LHCN-M2 (cell line): Measurements from ENCODE around the gene GRPEL2. TPM values are rescaled to one million over a fixed set of nuclear protein-coding genes. Genes with fewer than 3 reads are reported as not detected.

Experiments
- DNase-seq: peaks from one replicate; pipeline ENCODE4 v3.0.0-alpha.2; 2012; ENCODE audit warnings: low read depth
- polyA plus RNA-seq: library from polyadenylated mRNA; unstranded; fragments of >200 nt; gene quantifications from one replicate; pipeline ENCODE4 v1.2.1, GENCODE V29; 2012; ENCODE audit warnings: missing spikeins
- total RNA-seq: library from RNA; depleted of rRNA; stranded (reverse); fragments of >200 nt; gene quantifications from 2 replicates; pipeline ENCODE4 v1.2.3, GENCODE V29; 2014; rRNA removed

Gene GRPEL2
- 13.9 and 16.8 TPM in 2 replicates for total RNA-seq
- polyA plus RNA-seq, result 3.4 TPM

- peak; percentile 97 for DNase-seq
Observed at GRCh38 chr5:149345147-149345891, at the start of gene GRPEL2. GRPEL2 (plus strand) TSS chr5:149345499; CDS start chr5:149345540, 41 bp downstream.

GRCh38 chr5:149297340-149298025 lies 47.8 kb upstream of the GRPEL2 start:
- no peak for DNase-seq

- no peak for DNase-seq
Observed at GRCh38 chr5:149298163-149298562, 47.1 kb upstream of the GRPEL2 start.

GRCh38 chr5:149298842-149299404 lies 46.4 kb upstream of the GRPEL2 start:
- DNase-seq, result no peak

- DNase-seq, result no peak
Observed at GRCh38 chr5:149299451-149300054, 45.7 kb upstream of the GRPEL2 start.

- no peak for DNase-seq
Observed at GRCh38 chr5:149300441-149300840, 44.9 kb upstream of the GRPEL2 start.

GRCh38 chr5:149301049-149301743 lies 44.1 kb upstream of the GRPEL2 start:
- DNase-seq, result no peak

- peak; percentile 28 for DNase-seq
Observed at GRCh38 chr5:149301744-149302380, 43.4 kb upstream of the GRPEL2 start.

GRCh38 chr5:149302641-149303040 lies 42.7 kb upstream of the GRPEL2 start:
- DNase-seq, result no peak

GRCh38 chr5:149303210-149303609 lies 42.1 kb upstream of the GRPEL2 start:
- DNase-seq, result no peak

GRCh38 chr5:149304195-149305078 lies 40.9 kb upstream of the GRPEL2 start:
- no peak for DNase-seq

GRCh38 chr5:149309354-149309753 lies 35.9 kb upstream of the GRPEL2 start:
- DNase-seq, result no peak

- no peak for DNase-seq
Observed at GRCh38 chr5:149310488-149310887, 34.8 kb upstream of the GRPEL2 start.

GRCh38 chr5:149310947-149311658 lies 34.2 kb upstream of the GRPEL2 start:
- no peak for DNase-seq

- no peak for DNase-seq
Observed at GRCh38 chr5:149313151-149313841, 32.0 kb upstream of the GRPEL2 start.

GRCh38 chr5:149314571-149315111 lies 30.7 kb upstream of the GRPEL2 start:
- no peak for DNase-seq

- no peak for DNase-seq
Observed at GRCh38 chr5:149315753-149316152, 29.5 kb upstream of the GRPEL2 start.

GRCh38 chr5:149317281-149318048 lies 27.8 kb upstream of the GRPEL2 start:
- peak; percentile 65 for DNase-seq
